ENCODE measurements around the gene RNF115. TPM values are rescaled to one million over a fixed set of nuclear protein-coding genes. Genes with fewer than 3 reads are reported as not detected.

The RNF115 gene
- 13.1 and 14.5 TPM in 2 replicates for total RNA-seq (2014; rRNA removed; shearing (Covaris generic); ENCODE audit: low replicate concordance)

- DNase-seq (ENCODE audit: low read depth), result peak; percentile 94
- in situ Hi-C loops (cut with HindIII; ENCODE audit: low pct_unique_long_range_greater_than_20kb, low sequenced_read_pairs), result no loop called here
Observed at GRCh38 chr1:145823565-145824498, at the start of gene RNF115, which contains the start of gene POLR3C. RNF115 (minus strand) TSS chr1:145824095; CDS start chr1:145823873, 222 bp downstream. POLR3C (plus strand) TSS chr1:145824200; CDS start chr1:145825777, 1,577 bp downstream.

GRCh38 chr1:145871994-145872924 lies 48.4 kb upstream of the RNF115 start:
- no peak for DNase-seq (ENCODE audit: low read depth)
- in situ Hi-C loops (cut with HindIII; ENCODE audit: low pct_unique_long_range_greater_than_20kb, low sequenced_read_pairs), result no loop called here

- in situ Hi-C loops (cut with HindIII; ENCODE audit: low pct_unique_long_range_greater_than_20kb, low sequenced_read_pairs), result no loop called here
- no peak for DNase-seq (ENCODE audit: low read depth)
Observed at GRCh38 chr1:145868232-145868631, 44.3 kb upstream of the RNF115 start.

- no peak for DNase-seq (ENCODE audit: low read depth)
- in situ Hi-C loops (cut with HindIII; ENCODE audit: low pct_unique_long_range_greater_than_20kb, low sequenced_read_pairs), result no loop called here
Observed at GRCh38 chr1:145863282-145864018, 39.6 kb upstream of the RNF115 start.

- in situ Hi-C loops (cut with HindIII; ENCODE audit: low pct_unique_long_range_greater_than_20kb, low sequenced_read_pairs), result no loop called here
- peak; percentile 92 for DNase-seq (ENCODE audit: low read depth)
Observed at GRCh38 chr1:145859491-145860023, 35.7 kb upstream of the RNF115 start.

GRCh38 chr1:145858901-145859490 lies 35.1 kb upstream of the RNF115 start, which contains the start of gene PIAS3:
PIAS3 (minus strand) TSS chr1:145859081; CDS start chr1:145858990, 91 bp downstream.
- in situ Hi-C loops (cut with HindIII; ENCODE audit: low pct_unique_long_range_greater_than_20kb, low sequenced_read_pairs), result no loop called here
- peak; percentile 86 for DNase-seq (ENCODE audit: low read depth)

- DNase-seq (ENCODE audit: low read depth), result peak; percentile 29
- in situ Hi-C loops (cut with HindIII; ENCODE audit: low pct_unique_long_range_greater_than_20kb, low sequenced_read_pairs), result no loop called here
Observed at GRCh38 chr1:145858238-145858900, 34.5 kb upstream of the RNF115 start.

GRCh38 chr1:145857170-145857569 lies 33.3 kb upstream of the RNF115 start:
- DNase-seq (ENCODE audit: low read depth), result no peak
- in situ Hi-C loops (cut with HindIII; ENCODE audit: low pct_unique_long_range_greater_than_20kb, low sequenced_read_pairs), result no loop called here

GRCh38 chr1:145855426-145855948 lies 31.6 kb upstream of the RNF115 start:
- DNase-seq (ENCODE audit: low read depth), result no peak
- in situ Hi-C loops (cut with HindIII; ENCODE audit: low pct_unique_long_range_greater_than_20kb, low sequenced_read_pairs), result no loop called here

- in situ Hi-C loops (cut with HindIII; ENCODE audit: low pct_unique_long_range_greater_than_20kb, low sequenced_read_pairs), result loop anchor here (10.0 kb wide), 1 partner anchor 55 kb away; no protein-coding TSS in a partner anchor
Observed at GRCh38 chr1:145849356-145850160, 25.7 kb upstream of the RNF115 start.

GRCh38 chr1:145847827-145848226 lies 23.9 kb upstream of the RNF115 start:
- DNase-seq (ENCODE audit: low read depth), result no peak
- in situ Hi-C loops (cut with HindIII; ENCODE audit: low pct_unique_long_range_greater_than_20kb, low sequenced_read_pairs), result loop anchor here (10.0 kb wide), 1 partner anchor 53 kb away; no protein-coding TSS in a partner anchor

More at GRCh38 chr1:145849356-145850160, 25.7 kb upstream of the RNF115 start:
- DNase-seq (ENCODE audit: low read depth), result no peak

- in situ Hi-C loops (cut with HindIII; ENCODE audit: low pct_unique_long_range_greater_than_20kb, low sequenced_read_pairs), result loop anchor here (10.0 kb wide), 1 partner anchor 51 kb away; no protein-coding TSS in a partner anchor
- peak; percentile 49 for DNase-seq (ENCODE audit: low read depth)
Observed at GRCh38 chr1:145846201-145846612, 22.3 kb upstream of the RNF115 start.

GRCh38 chr1:145845514-145846161 lies 21.7 kb upstream of the RNF115 start, which contains the start of gene NUDT17:
NUDT17 (plus strand) TSS chr1:145845630; CDS start chr1:145845641, 11 bp downstream.
- in situ Hi-C loops (cut with HindIII; ENCODE audit: low pct_unique_long_range_greater_than_20kb, low sequenced_read_pairs), result loop anchor here (10.0 kb wide), 1 partner anchor 51 kb away; no protein-coding TSS in a partner anchor
- DNase-seq (ENCODE audit: low read depth), result peak; percentile 69

GRCh38 chr1:145845144-145845513 lies 21.2 kb upstream of the RNF115 start:
- in situ Hi-C loops (cut with HindIII; ENCODE audit: low pct_unique_long_range_greater_than_20kb, low sequenced_read_pairs), result loop anchor here (10.0 kb wide), 1 partner anchor 50 kb away; no protein-coding TSS in a partner anchor

GRCh38 chr1:145843031-145843430 lies 19.1 kb upstream of the RNF115 start:
- in situ Hi-C loops (cut with HindIII; ENCODE audit: low pct_unique_long_range_greater_than_20kb, low sequenced_read_pairs), result loop anchor here (10.0 kb wide), 1 partner anchor 48 kb away; no protein-coding TSS in a partner anchor
- no peak for DNase-seq (ENCODE audit: low read depth)

More at GRCh38 chr1:145845144-145845513, 21.2 kb upstream of the RNF115 start:
- DNase-seq (ENCODE audit: low read depth), result peak; percentile 57
